GM13977 (cell line): ENCODE measurements around the gene ZIM2.
"Not testable (repeated sequence)": the region's sequence is repeated elsewhere in the genome, so short reads cannot be mapped to it uniquely, and the experiment has no call there.

Source experiments
- DNase-seq: peaks from one replicate; pipeline ENCODE4 v3.0.0; 2012; ENCODE audit warnings: low spot score
- in situ Hi-C: fragments of 300-500 bp; cut with MboI; formaldehyde crosslinking; loops from one replicate; pipeline ENCODE4 v1.12.0; 2022; ENCODE audit warnings: low sequenced_read_pairs, low pct_unique_long_range_greater_than_20kb, mixed read lengths, inconsistent platforms; ENCODE audit not compliant: unreplicated experiment
- TF ChIP-seq, protein P1 (sequence below): IDR thresholded peaks from 2 replicates; pipeline ENCODE4 v1.5.1; 2012; ENCODE audit warnings: mild to moderate bottlenecking, control low read depth; ENCODE audit not compliant: insufficient read depth; ENCODE audit errors: extremely low read depth, missing control alignments

ZIM2 gene

DNA sequence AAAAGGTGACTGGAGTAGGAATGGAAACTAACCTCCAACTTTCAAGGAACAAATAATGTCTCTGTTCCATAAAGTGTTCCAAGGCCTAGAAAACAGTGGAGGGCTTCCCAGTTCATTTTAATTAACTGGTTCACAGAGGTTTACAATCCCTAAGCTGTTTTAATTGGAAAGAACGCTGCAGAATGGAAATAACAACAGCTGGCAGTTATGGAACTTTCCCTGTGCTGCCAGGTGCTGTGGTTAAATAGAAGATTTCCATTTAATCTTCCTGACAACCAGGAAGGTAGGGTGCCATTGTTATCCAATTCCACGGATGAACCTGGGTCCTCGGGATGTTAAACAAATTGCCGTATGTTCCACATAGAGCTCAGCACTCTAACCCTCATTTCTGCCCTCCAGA lies 22.2 kb upstream of the ZIM2 start:
- DNase-seq, result no peak
- TF ChIP-seq, protein P1, sequence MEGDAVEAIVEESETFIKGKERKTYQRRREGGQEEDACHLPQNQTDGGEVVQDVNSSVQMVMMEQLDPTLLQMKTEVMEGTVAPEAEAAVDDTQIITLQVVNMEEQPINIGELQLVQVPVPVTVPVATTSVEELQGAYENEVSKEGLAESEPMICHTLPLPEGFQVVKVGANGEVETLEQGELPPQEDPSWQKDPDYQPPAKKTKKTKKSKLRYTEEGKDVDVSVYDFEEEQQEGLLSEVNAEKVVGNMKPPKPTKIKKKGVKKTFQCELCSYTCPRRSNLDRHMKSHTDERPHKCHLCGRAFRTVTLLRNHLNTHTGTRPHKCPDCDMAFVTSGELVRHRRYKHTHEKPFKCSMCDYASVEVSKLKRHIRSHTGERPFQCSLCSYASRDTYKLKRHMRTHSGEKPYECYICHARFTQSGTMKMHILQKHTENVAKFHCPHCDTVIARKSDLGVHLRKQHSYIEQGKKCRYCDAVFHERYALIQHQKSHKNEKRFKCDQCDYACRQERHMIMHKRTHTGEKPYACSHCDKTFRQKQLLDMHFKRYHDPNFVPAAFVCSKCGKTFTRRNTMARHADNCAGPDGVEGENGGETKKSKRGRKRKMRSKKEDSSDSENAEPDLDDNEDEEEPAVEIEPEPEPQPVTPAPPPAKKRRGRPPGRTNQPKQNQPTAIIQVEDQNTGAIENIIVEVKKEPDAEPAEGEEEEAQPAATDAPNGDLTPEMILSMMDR, result no peak
- in situ Hi-C loops, result no loop called here

DNA sequence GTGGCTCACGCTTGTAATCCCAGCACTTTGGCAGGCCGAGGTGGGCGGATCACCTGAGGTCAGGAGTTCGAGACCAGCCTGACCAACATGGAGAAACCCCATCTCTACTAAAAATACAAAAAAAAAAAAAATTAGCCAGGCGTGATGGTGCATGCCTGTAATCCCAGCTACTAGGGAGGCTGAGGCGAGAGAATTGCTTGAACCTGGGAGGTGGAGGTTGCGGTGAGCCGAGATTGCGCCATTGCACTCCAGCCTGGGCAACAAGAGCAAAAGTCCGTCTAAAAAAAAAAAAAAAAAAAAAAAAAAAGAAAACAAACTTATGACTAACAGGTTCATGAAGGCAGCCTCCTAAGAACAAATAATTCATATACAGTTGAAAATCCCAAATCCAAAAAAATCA lies 19.9 kb upstream of the ZIM2 start:
- in situ Hi-C loops, DNase-seq: not testable (repeated sequence)

DNA sequence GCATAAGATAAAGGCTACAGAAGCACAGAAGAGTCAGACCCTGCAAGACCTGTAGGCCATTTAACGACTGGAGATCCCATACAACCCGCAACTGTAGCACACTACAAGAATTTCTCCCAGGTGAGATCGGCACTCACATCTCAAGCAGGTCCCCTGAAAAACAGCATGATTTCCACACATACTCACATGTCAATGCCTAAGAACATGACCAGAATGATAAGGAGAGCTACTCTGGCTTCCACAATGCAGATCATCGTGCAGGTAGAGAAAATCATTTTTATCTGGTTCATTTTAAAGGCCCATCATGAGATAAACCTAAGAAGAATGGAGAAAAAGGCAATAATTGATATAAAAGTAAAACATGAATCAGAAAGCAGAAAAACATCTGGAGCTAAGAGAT lies 17.5 kb upstream of the ZIM2 start:
- in situ Hi-C loops, result no loop called here
- TF ChIP-seq, protein P1, result no peak

DNA sequence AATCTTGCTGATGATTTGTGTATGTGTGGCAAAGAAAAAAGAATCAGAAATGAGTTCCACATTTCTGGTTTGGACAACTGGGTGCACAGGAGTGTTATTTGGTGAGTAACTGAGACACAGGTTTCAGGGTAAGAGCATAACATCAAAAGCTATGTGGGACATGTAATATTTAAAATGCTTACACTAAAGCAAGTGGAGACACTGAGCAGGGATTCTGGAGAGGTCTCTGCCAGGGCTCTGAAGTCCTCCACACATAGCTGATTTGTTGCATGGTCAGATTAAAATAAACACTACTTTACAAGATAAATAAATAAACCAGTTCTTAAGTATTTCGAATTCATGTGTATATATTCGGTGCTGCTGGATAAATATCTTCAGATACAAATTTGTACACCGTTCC lies 16.3 kb upstream of the ZIM2 start:
- TF ChIP-seq, protein P1, result no peak
- in situ Hi-C loops, result no loop called here
- no peak for DNase-seq

More for the DNA sequence above, 17.5 kb upstream of the ZIM2 start:
- no peak for DNase-seq

DNA sequence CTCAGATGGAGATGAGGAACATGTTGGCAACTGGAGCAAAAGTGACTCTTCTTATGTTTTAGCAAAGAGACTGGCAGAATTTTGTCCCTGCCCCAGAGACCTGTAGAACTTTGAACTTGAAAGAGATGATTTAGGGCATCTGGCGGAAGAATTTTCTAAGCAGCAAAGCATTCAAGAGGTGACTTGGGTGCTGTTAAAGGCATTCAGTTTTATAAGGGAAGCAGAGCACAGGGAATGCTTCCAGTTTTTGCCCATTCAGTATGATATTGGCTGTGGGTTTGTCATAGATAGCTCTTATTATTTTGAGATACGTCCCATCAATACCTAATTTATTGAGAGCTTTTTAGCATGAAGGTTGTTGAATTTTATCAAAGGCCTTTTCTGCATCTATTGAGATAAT lies 11.8 kb upstream of the ZIM2 start:
- in situ Hi-C loops, DNase-seq: not testable (repeated sequence)

DNA sequence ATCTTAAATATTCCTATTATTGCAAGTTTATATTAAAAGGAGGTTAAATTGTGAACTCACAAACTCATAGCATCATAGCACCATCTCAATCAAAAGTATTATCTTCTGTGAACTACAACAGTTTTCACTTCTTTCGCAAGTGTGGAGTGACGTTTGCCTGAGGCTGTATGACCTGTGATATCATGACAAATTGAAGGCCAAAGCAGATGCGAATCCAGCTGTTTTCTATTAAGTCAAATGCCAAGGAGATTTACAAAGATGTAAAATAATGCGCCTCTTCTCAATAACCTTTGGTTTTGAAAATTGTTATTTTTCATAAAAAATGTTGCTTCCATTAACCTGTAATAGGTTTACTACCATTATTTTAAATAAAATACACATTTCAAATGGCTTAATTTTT lies 7.6 kb upstream of the ZIM2 start:
- in situ Hi-C loops, result no loop called here
- TF ChIP-seq, protein P1, result no peak
- no peak for DNase-seq

DNA sequence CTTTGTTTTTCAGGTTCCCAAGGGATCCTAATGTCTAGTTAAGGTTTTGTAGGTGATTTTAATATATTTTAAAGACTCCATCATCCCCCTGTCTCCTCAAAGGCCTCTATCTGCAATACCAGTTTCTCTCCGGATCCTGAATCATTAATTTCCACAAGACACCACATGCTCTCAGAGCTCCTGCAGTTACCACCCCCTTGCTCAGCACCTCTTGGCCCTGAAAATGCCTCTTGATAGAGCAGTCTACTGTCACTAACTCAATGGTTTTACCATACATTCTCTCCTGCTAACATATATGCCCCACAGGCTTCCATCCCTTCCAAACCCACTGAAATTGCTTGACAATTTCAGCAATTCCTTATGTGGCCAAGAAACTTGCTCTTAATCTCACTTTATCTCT lies 1.9 kb upstream of the ZIM2 start:
- in situ Hi-C loops, result no loop called here
- no peak for DNase-seq
- TF ChIP-seq, protein P1, result no peak

DNA sequence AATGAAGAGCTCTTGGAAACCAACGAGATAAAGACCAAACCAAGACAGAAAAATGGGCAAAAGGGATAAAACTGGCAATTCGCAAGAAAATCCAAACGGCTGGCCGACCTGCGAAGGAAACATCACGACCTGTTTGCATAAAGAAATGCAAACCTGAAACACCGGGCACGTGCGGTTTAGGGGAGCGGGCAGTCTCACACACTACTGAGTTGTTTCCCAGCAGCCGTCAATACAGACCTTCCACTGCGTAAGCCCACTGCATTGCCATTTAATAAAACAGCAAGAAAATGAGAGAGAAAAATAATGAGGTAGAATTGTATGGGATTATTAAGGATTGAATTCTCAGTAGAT lies 642 bp upstream of the ZIM2 start:
- DNase-seq, result no peak
- TF ChIP-seq, protein P1, result no peak
- in situ Hi-C loops, result no loop called here
